Measurements from ENCODE around the gene EHD2. TPM values are rescaled to one million over a fixed set of nuclear protein-coding genes. Genes with fewer than 3 reads are reported as not detected.

The EHD2 gene
- total RNA-seq, 2 donors from 2014 or later, result 48.7 to 83.2 TPM

DNA sequence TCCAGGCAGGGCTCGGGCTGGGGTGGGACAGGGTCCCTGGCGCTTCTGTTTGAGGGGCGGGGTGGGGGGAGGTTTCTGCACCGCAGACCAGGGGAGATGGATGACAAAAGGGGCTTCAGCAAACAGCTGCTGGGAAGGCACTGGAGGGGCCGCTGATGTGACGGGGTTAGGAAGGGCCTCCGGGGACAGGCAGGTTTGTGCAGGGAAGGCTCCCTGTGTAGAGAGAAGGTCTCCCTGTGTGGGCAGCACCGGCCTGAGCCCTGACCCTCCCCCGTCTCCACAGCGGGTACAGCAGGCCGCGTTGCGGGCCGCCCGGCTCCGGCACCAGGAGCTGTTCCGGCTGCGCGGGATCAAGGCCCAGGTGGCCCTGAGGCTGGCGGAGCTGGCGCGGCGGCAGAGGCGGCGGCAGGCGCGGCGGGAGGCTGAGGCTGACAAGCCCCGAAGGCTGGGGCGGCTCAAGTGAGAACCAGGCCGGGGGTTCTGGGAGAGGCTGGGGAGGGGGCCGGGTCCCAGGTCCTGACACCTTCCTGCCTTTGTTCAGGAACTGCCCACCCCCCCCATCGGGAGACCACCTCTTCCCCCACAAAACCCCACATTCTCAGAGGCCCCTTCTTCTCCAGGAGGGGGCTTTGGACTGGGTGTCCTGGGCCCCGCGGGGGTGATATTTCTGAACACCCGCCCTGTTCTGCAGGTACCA is 42.0 kb downstream of the EHD2 start:
- H3K36me3 ChIP-seq, result peaks cover 32 to 68% of the 10 kb centered on the region in 2 donors
- 87% methylated on average over 36 of the region's 36 CpGs for WGBS
- intact Hi-C loops (cut with DNase I), result no loop called here

DNA sequence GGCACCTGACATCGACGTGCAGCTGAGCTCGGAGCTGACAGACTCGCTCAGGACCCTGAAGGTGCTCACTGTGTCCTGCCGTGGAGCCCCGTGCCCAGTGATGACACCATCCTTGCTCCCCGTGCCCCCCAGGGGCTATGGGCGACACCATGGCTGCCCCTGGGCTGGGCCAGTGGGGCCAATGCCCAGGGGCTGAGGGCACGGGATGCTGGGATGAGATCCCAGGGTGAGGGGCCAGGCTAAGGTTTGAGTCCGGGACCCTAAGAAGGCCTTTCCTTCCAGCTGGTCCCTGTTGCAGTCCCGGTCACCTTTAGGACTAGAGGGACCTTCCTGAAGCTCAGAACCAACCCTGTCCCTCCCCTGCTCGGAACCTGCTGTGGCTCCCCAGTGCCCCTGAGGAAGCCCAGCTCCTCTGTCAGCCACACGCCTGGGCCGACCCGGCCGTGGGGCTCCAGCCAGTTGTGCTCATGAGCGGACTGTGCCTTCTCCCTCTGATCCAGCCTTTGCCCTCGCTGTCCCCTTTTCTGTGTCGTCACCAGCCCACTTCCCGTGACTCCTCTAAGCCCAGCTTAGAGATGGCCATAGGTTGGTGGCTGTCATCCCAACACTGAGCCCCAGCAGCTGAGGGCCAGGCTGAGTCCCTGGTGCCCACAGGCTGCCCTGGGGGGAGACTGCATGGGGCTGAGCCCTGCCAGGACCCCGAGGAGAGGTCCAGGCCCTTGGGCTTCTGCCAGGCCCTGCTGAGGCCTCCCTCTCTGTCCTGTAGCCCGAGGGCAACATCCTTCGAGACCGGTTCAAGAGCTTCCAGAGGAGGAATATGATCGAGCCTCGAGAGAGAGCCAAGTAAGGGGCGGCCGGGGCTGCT is 42.8 kb downstream of the EHD2 start:
- Histone ChIP-seq H3K27ac (no peak overlapping the region), H3K4me1 (replicated peaks) (no peaks in the 10 kb centered on the region), H3K4me3 (no peak overlapping the region), H3K36me3 (peaks cover 26 to 60% of the 10 kb centered on the region in 2 donors), H3K27me3 (replicated peaks; ENCODE audit: insufficient read depth) (no peaks in the 10 kb centered on the region), H3K9me3 (no peaks in the 10 kb centered on the region)
- TF ChIP-seq, protein P1, sequence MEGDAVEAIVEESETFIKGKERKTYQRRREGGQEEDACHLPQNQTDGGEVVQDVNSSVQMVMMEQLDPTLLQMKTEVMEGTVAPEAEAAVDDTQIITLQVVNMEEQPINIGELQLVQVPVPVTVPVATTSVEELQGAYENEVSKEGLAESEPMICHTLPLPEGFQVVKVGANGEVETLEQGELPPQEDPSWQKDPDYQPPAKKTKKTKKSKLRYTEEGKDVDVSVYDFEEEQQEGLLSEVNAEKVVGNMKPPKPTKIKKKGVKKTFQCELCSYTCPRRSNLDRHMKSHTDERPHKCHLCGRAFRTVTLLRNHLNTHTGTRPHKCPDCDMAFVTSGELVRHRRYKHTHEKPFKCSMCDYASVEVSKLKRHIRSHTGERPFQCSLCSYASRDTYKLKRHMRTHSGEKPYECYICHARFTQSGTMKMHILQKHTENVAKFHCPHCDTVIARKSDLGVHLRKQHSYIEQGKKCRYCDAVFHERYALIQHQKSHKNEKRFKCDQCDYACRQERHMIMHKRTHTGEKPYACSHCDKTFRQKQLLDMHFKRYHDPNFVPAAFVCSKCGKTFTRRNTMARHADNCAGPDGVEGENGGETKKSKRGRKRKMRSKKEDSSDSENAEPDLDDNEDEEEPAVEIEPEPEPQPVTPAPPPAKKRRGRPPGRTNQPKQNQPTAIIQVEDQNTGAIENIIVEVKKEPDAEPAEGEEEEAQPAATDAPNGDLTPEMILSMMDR (IDR thresholded peaks at IDR 0.05), result no peak
- no peak for TF ChIP-seq POLR2AphosphoS5 (IDR thresholded peaks at IDR 0.05)
- no peak for TF ChIP-seq POLR2A (IDR thresholded peaks at IDR 0.05)
- DNase-seq (ENCODE audit: low spot score), result no peak
- intact Hi-C loops (cut with DNase I), result no loop called here
- WGBS, result 91% methylated on average over 27 of the region's 28 CpGs

More for the DNA sequence above, 42.0 kb downstream of the EHD2 start:
- TF ChIP-seq POLR2A (IDR thresholded peaks at IDR 0.05) (no peak), POLR2AphosphoS5 (IDR thresholded peaks at IDR 0.05) (no peak)
- TF ChIP-seq, protein P1 (IDR thresholded peaks at IDR 0.05), result no peak
- Histone ChIP-seq H3K4me3 (no peak overlapping the region), H3K27me3 (replicated peaks; ENCODE audit: insufficient read depth) (no peaks in the 10 kb centered on the region), H3K9me3 (no peaks in the 10 kb centered on the region), H3K4me1 (replicated peaks) (no peaks in the 10 kb centered on the region), H3K27ac (no peak overlapping the region)
- DNase-seq (ENCODE audit: low spot score), result no peak

DNA sequence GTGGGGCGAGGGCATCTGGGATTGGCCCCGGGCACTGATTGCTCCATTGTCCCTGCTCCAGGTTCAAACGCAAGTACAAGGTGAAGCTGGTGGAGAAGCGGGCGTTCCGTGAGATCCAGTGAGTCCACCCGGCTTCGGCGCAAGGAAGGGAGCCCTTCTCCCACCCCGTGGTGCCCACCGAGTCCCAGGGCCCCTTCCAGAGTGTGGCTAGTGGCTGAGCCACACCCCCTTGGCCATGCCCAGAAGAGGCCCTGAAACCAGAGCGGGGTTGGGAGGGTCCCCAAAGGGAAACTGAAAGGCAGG is 43.4 kb downstream of the EHD2 start:
- 93% methylated on average over 12 of the region's 12 CpGs for WGBS
- H3K4me3 ChIP-seq, result no peak overlapping the region
- peaks cover 20 to 54% of the 10 kb centered on the region in 2 donors for H3K36me3 ChIP-seq
- H3K9me3 ChIP-seq, result no peaks in the 10 kb centered on the region
- DNase-seq (ENCODE audit: low spot score), result no peak
- H3K27ac ChIP-seq, result no peak overlapping the region
- TF ChIP-seq POLR2A (IDR thresholded peaks at IDR 0.05) (no peak), POLR2AphosphoS5 (IDR thresholded peaks at IDR 0.05) (no peak)
- TF ChIP-seq, protein P1 (IDR thresholded peaks at IDR 0.05), result no peak
- H3K27me3 ChIP-seq (replicated peaks; ENCODE audit: insufficient read depth), result no peaks in the 10 kb centered on the region
- intact Hi-C loops (cut with DNase I), result no loop called here
- H3K4me1 ChIP-seq (replicated peaks), result no peaks in the 10 kb centered on the region

DNA sequence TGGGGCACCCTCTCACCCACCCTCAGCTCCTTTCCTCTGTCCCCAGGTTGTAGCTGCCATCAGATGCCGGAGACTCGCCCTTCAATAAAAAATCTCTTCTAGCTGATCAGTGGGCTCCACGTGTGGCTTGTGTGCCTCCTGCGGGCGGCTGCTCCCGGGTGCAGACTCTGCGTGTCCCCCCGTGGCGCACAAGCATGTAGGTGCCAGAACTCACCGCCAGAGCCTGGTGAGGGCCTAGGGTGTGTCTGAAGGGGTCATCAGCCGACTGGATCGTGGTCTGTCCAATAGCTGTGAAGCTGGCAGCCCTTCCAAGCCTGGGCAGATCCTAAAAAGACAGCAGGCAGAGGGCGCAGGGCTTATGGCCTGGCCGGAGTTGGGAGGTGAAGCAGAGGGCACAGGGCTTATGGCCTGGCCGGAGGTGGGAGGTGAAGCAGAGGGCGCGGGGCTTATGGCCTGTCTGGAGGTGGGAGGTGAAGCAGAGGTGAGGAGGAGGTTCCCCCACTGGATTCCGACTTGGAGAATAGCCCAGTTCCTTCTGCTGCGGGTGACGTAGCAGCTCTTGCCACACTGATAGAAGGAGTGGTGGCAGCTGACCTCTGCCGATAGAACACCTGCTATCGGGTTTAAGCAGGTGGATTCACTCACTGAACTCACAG is 43.9 kb downstream of the EHD2 start:
- TF ChIP-seq, protein P1 (IDR thresholded peaks at IDR 0.05), result no peak
- TF ChIP-seq POLR2A (IDR thresholded peaks at IDR 0.05) (no peak), POLR2AphosphoS5 (IDR thresholded peaks at IDR 0.05) (no peak)
- H3K4me1 ChIP-seq (replicated peaks), result no peaks in the 10 kb centered on the region
- intact Hi-C loops (cut with DNase I), result no loop called here
- DNase-seq (ENCODE audit: low spot score), result no peak
- WGBS, result 89% methylated on average over 22 of the region's 22 CpGs
- no peak overlapping the region for H3K4me3 ChIP-seq
- peaks cover 20 to 51% of the 10 kb centered on the region in 2 donors for H3K36me3 ChIP-seq
- H3K9me3 ChIP-seq, result no peaks in the 10 kb centered on the region
- no peaks in the 10 kb centered on the region for H3K27me3 ChIP-seq (replicated peaks; ENCODE audit: insufficient read depth)
- H3K27ac ChIP-seq, result no peak overlapping the region
